ENCODE measurements around the gene TRERF1.

DNA sequence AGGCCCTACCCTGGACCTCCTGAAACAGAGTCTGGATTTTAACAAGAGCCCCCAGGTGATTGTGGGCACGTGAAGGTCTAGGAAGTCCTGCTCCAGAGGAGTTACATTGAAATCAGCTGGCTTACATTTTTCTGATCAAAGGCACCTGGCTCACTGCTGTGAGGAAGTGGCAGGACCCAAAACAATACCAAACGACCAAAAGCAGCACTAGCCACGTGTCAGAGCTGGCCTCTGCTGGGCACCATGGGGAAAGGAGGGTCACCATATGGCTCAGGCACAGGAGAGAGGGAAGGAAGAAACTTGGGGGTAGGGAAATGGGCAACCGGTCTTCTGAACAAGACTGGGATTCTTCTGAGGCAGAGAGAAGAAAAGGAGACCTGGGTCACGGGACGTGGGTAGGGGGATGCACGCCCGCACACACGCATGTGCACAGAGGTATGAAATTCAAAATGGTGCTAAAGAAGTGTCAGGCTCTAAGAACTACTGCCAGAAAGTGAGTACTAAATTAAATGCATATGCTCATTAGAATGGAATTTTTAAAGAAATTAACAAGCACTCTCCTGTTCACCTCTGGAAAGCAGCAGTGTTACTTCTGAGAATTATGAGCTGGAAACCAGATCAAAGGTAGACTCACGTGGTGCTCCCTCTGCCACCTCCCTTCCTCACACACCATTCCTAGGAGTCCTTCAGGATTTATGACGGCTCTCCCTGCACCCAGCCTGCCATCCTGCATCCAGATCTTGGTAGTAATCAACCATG is 113.6 kb downstream of the TRERF1 start:
- no peak for TF ChIP-seq POLR2AphosphoS5 (IDR thresholded peaks at IDR 0.05; ENCODE audit: low read depth, low read length)
- TF ChIP-seq POLR2A (IDR thresholded peaks at IDR 0.05; ENCODE audit: low read depth, low read length), result no peak
